ENCODE data around the gene RPUSD4.

RPUSD4 gene

DNA sequence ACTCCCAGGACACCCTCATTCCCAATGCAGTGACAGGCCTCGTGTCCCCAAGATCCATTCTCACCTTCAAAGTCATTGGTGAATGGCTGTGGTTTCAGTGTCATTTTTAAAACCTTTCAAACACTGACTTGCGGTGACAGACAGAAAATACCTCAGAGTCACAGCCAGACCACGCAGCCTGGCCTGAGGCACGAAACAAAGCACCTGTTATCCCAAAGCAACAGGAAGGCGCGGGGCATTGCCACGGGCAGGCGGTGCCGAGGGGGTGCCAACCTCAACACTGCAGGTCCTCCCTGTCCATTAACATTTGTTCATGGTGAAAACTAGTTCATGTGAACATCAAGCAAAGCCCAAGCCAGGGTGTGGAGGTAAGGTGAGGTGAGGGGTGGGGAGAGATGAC lies 38.2 kb downstream of the RPUSD4 start:
- no peaks in the 10 kb centered on the region for H3K27me3 ChIP-seq (ENCODE audit: insufficient read depth, low read length, poor library complexity, severe bottlenecking)
- H3K4me2 ChIP-seq (ENCODE audit: low read depth, low read length, poor library complexity, severe bottlenecking): no peak overlapping the region
- no peaks in the 10 kb centered on the region for H3K4me1 ChIP-seq (ENCODE audit: insufficient read depth, low read length, poor library complexity, severe bottlenecking)

DNA sequence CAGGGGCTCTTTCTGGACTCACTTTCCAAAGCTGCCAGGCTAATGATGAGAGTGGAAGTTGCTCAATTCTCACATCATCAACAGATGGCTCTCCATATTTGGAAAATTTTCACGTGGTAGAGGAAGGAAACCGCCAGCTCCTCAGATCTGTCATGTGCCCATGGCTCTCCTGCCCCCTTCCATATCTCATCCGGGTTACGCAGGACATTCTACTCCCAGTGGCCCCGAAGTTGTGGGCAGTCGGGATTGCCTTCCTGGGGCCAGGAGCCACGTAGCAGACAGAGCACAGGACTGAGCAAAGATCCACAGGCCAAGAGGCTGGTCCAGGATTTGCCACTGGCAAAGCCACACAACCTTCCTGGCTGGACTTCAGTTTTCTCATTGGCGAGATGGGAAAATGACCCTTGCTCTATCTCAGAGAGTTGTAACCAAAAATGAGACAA lies 38.8 kb downstream of the RPUSD4 start:
- H3K9ac ChIP-seq (ENCODE audit: low read depth, low read length, poor library complexity, severe bottlenecking): no peak overlapping the region
- no peak for TF ChIP-seq EZH2phosphoT487 (IDR thresholded peaks at IDR 0.05; ENCODE audit: borderline replicate concordance)
- TF ChIP-seq, protein P1, sequence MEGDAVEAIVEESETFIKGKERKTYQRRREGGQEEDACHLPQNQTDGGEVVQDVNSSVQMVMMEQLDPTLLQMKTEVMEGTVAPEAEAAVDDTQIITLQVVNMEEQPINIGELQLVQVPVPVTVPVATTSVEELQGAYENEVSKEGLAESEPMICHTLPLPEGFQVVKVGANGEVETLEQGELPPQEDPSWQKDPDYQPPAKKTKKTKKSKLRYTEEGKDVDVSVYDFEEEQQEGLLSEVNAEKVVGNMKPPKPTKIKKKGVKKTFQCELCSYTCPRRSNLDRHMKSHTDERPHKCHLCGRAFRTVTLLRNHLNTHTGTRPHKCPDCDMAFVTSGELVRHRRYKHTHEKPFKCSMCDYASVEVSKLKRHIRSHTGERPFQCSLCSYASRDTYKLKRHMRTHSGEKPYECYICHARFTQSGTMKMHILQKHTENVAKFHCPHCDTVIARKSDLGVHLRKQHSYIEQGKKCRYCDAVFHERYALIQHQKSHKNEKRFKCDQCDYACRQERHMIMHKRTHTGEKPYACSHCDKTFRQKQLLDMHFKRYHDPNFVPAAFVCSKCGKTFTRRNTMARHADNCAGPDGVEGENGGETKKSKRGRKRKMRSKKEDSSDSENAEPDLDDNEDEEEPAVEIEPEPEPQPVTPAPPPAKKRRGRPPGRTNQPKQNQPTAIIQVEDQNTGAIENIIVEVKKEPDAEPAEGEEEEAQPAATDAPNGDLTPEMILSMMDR (conservative IDR thresholded peaks at IDR 0.05; ENCODE audit: low read length): no peak
- H3K36me3 ChIP-seq (ENCODE audit: insufficient read depth, low read length): no peaks in the 10 kb centered on the region
- no peaks in the 10 kb centered on the region for H3K4me1 ChIP-seq (ENCODE audit: insufficient read depth, low read length, poor library complexity, severe bottlenecking)
- H3K9me2 ChIP-seq (replicated peaks; ENCODE audit: low read depth, low read length): no peaks in the 10 kb centered on the region
- no peaks in the 10 kb centered on the region for H3K79me2 ChIP-seq (ENCODE audit: insufficient read depth, low read length)
- no peak overlapping the region for H3K4me3 ChIP-seq (ENCODE audit: low read length, poor library complexity, severe bottlenecking)
- H4K20me1 ChIP-seq (ENCODE audit: insufficient read depth, low read length, poor library complexity, severe bottlenecking): no peaks in the 10 kb centered on the region
- no peak overlapping the region for H3K4me2 ChIP-seq (ENCODE audit: low read depth, low read length, poor library complexity, severe bottlenecking)
- no peak overlapping the region for H2AFZ ChIP-seq (ENCODE audit: low read length)
- H3K27me3 ChIP-seq (ENCODE audit: insufficient read depth, low read length, poor library complexity, severe bottlenecking): no peaks in the 10 kb centered on the region
- no peaks in the 10 kb centered on the region for H3K9me3 ChIP-seq (ENCODE audit: insufficient read depth, low read depth, low read length)
- no peaks in the 10 kb centered on the region for H3F3A ChIP-seq (ENCODE audit: low read depth)

More for the DNA sequence above, 38.2 kb downstream of the RPUSD4 start:
- TF ChIP-seq, protein P1 (conservative IDR thresholded peaks at IDR 0.05; ENCODE audit: low read length): no peak
- no peak for TF ChIP-seq EZH2phosphoT487 (IDR thresholded peaks at IDR 0.05; ENCODE audit: borderline replicate concordance)
- Histone ChIP-seq H2AFZ (ENCODE audit: low read length) (no peak overlapping the region), H3K79me2 (ENCODE audit: insufficient read depth, low read length) (no peaks in the 10 kb centered on the region), H3K9ac (ENCODE audit: low read depth, low read length, poor library complexity, severe bottlenecking) (no peak overlapping the region), H3K36me3 (ENCODE audit: insufficient read depth, low read length) (no peaks in the 10 kb centered on the region), H3K9me3 (ENCODE audit: insufficient read depth, low read depth, low read length) (no peaks in the 10 kb centered on the region), H4K20me1 (ENCODE audit: insufficient read depth, low read length, poor library complexity, severe bottlenecking) (no peaks in the 10 kb centered on the region), H3F3A (ENCODE audit: low read depth) (no peaks in the 10 kb centered on the region), H3K4me3 (ENCODE audit: low read length, poor library complexity, severe bottlenecking) (no peak overlapping the region), H3K9me2 (replicated peaks; ENCODE audit: low read depth, low read length) (no peaks in the 10 kb centered on the region)

DNA sequence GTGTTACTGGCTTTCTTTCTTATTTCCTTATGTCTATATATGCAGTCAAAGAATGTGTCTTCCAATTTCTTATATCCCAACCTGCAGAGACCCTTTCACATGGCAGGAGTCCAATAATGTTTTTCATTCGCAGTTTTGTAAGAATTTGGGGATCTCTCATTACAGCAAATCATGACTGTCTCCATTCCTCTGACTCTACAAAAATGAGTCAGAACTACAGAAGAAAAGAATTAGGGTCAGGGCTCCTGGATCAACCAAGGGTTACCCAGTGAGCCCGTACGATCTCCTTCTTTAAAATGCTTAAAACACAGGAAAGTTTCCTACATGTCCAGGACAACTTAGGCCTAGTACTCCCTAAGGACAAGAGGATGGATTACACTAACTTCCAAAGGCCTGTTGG lies 42.2 kb downstream of the RPUSD4 start:
- H2AFZ ChIP-seq (ENCODE audit: low read length): no peak overlapping the region
- H3F3A ChIP-seq (ENCODE audit: low read depth): no peaks in the 10 kb centered on the region
- TF ChIP-seq, protein P1 (conservative IDR thresholded peaks at IDR 0.05; ENCODE audit: low read length): no peak
- no peak for TF ChIP-seq EZH2phosphoT487 (IDR thresholded peaks at IDR 0.05; ENCODE audit: borderline replicate concordance)
- no peaks in the 10 kb centered on the region for H3K27me3 ChIP-seq (ENCODE audit: insufficient read depth, low read length, poor library complexity, severe bottlenecking)
- no peak overlapping the region for H3K9ac ChIP-seq (ENCODE audit: low read depth, low read length, poor library complexity, severe bottlenecking)
- H4K20me1 ChIP-seq (ENCODE audit: insufficient read depth, low read length, poor library complexity, severe bottlenecking): no peaks in the 10 kb centered on the region
- H3K4me2 ChIP-seq (ENCODE audit: low read depth, low read length, poor library complexity, severe bottlenecking): no peak overlapping the region
- no peaks in the 10 kb centered on the region for H3K4me1 ChIP-seq (ENCODE audit: insufficient read depth, low read length, poor library complexity, severe bottlenecking)
- no peaks in the 10 kb centered on the region for H3K36me3 ChIP-seq (ENCODE audit: insufficient read depth, low read length)
- no peaks in the 10 kb centered on the region for H3K9me2 ChIP-seq (replicated peaks; ENCODE audit: low read depth, low read length)
- H3K4me3 ChIP-seq (ENCODE audit: low read length, poor library complexity, severe bottlenecking): no peak overlapping the region
- H3K79me2 ChIP-seq (ENCODE audit: insufficient read depth, low read length): no peaks in the 10 kb centered on the region
- no peaks in the 10 kb centered on the region for H3K9me3 ChIP-seq (ENCODE audit: insufficient read depth, low read depth, low read length)

Measured in Loucy (cell line).